GM18873 (cell line): ENCODE results near the gene SLFN14.
"Not testable (repeated sequence)": the region's sequence is repeated elsewhere in the genome, so short reads cannot be mapped to it uniquely, and the experiment has no call there.

Experiments used
- ATAC-seq: cut with Tn5 transposase; IDR thresholded peaks from one replicate; pipeline ENCODE4 v1.9.1; 2021; ENCODE audit warnings: mild to moderate bottlenecking, moderate library complexity, moderate number of reproducible peaks; ENCODE audit not compliant: unreplicated experiment, low FRiP score

Gene SLFN14

GRCh38 chr17:35529326-35529725 is 31.3 kb downstream of the SLFN14 start:
- not testable (repeated sequence) for ATAC-seq

- no peak for ATAC-seq
These were observed 37.3 kb downstream of the SLFN14 start for GRCh38 chr17:35523296-35523695.

- not testable (repeated sequence) for ATAC-seq
These were observed 38.9 kb downstream of the SLFN14 start for GRCh38 chr17:35521654-35522256.

GRCh38 chr17:35521150-35521549 is 39.5 kb downstream of the SLFN14 start:
- ATAC-seq: no peak

GRCh38 chr17:35519906-35520442 is 40.6 kb downstream of the SLFN14 start:
- no peak for ATAC-seq

GRCh38 chr17:35519439-35519838 is 41.2 kb downstream of the SLFN14 start:
- no peak for ATAC-seq

- ATAC-seq: not testable (repeated sequence)
These were observed 42.2 kb downstream of the SLFN14 start for GRCh38 chr17:35518431-35518830.

- no peak for ATAC-seq
These were observed 45.6 kb downstream of the SLFN14 start for GRCh38 chr17:35515027-35515426.

GRCh38 chr17:35514564-35514963 is 46.1 kb downstream of the SLFN14 start:
- ATAC-seq: no peak
